Stimulated activated CD8-positive, alpha-beta memory T cell treated with anti-CD3 and anti-CD28 coated beads, Interleukin-15, amount 100 ng/mL, for 4 hours (primary cell): ENCODE results near the gene MAGI2.

Source experiments
- DNase-seq, 2 donors: peaks; one replicate each; pipeline ENCODE4 v3.0.0-alpha.2; 2020; ENCODE audit warnings: low read depth in 2 of 2

The MAGI2 gene

GRCh38 chr7:78234634-78235033, 1218.8 kb downstream of the MAGI2 start:
- no peak for DNase-seq

DNA sequence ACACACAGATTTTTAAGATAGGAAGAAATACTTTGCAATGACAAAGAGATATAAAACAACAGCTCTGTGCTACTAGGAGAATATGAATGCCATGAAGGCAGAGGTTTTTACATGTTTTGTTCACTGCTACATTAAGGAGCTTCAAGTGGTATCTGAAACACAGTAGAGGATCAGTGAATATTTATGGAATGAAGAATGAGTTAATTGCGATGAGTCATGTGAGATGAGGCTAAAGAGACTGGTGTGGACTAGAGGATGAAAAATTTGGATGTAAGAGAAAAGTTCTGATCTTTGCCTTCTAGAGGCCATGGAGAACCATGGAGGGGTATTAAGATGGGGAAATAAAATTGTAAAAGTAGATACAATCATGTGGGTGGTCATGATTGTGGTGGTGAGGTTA, 1220.7 kb downstream of the MAGI2 start:
- no peak for DNase-seq

- DNase-seq, result no peak
Measured at GRCh38 chr7:78226059-78226719, 1227.3 kb downstream of the MAGI2 start.

DNA sequence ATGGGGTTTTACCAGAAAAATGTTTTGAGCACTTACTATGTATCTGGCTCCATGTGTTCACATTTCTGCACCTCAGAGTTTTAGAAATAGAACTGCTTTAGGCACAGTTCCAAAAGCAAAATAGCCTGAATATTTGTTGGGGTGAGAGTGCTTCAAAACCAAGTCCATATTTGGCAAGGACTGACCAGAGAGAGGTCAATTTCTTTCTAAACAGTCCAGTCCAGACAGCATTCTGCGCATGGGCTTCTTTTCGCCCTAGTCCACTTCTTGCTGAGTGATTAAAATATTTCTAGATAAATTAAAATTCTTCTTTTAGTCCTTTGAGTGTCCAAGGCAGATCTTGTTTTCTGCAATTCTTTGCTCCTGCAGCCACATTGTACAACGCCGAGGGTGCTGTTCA, 1227.9 kb downstream of the MAGI2 start:
- no peak for DNase-seq

GRCh38 chr7:78224923-78225322, 1228.5 kb downstream of the MAGI2 start:
- no peak for DNase-seq

DNA sequence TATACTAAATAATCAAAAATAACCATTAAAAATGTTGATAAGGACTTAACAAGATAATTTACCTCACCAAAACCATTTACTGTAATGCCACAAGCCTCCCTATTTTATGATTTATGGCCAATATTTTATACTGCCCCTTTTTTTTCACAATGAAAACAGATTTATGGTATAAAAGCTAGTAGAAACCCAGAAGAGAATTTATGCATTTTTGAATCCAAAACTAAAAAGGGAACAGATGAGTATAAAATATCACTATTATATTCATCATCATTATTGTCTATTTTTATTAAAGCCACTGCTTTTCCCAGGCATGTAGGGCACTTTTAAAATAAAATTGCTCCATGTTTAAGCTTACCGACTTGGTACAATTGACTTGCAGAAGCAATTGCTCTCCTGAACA, 1229.9 kb downstream of the MAGI2 start:
- DNase-seq, result no peak

DNA sequence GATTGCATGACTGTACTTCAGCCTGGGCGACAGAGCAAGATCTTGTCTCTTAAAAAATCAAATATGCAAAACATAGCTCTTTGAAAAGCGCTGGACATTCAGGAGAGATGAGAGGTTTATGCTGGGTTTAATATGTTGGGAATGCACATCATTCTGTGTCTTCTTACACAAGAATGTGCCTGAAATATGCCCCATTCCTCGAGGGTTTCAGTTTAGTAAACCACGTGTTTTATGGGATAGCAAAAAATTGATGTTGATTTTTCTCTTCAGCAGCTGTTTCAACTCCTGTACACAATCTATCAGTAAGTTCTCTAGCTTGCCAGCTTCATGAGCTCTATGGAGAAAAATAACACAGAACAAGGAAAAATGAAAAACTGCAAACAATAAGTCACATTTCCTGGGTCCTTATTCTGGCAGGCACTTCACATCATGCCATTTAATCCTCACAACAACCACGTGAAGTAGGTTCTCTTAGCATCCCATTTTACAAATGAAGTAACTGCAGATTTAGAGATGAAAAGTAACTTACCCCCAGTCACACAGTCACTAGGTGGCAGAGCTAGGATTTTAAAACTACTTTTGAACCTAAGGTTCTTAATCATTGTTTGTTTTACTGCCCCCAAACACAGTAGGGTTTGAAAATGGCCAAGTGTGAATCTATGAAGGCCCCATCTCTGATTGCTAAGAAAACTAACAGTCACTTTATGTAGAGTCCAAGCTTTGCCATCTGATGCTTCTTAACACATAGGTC, 1231.3 kb downstream of the MAGI2 start:
- DNase-seq, result no peak

DNA sequence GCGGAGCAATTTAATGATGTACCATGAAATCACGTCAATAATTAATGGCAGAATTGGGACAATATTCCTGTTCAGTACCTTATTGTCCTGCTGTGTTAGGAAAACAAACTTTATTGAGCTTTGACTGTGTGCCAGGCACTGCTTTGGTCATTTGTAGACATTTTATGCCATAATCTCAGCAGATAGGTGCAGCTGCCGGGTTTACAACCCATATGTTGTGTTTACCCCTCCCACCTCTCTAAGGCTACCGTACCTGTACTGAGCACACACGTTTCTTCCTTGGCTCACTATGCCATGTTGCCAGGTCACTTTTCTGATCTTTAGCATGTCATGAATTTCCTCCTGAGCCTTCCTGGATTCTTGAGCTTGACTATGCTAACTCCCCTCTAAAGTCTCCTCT, 1232.7 kb downstream of the MAGI2 start:
- DNase-seq, result no peak

- no peak for DNase-seq
Measured at GRCh38 chr7:78218876-78219275, 1234.6 kb downstream of the MAGI2 start.

GRCh38 chr7:78218051-78218450, 1235.4 kb downstream of the MAGI2 start:
- DNase-seq, result no peak

GRCh38 chr7:78215199-78215598, 1238.3 kb downstream of the MAGI2 start:
- DNase-seq, result no peak

- DNase-seq, result no peak
Measured at GRCh38 chr7:78213402-78213801, 1240.1 kb downstream of the MAGI2 start.

GRCh38 chr7:78212476-78213060, 1240.9 kb downstream of the MAGI2 start:
- no peak for DNase-seq

DNA sequence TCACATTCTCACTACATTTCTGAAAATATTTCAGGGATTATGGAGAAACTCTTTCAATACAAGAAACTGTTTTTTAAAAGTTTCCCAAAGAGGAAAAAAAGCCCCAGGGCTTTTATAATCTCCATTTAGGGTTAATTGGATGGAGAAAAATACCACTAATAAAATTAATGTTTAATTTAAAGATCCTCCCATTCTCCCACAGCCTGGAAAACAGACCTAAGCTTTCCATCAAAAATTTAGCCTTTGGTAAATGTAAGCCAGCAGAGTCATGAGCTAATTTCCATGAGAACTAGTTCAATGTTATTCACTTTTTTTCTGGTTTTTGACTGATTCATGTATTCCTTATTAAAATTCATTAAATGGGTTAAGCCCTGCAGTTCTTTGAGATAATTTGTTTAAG, 1246.2 kb downstream of the MAGI2 start:
- DNase-seq, result no peak

DNA sequence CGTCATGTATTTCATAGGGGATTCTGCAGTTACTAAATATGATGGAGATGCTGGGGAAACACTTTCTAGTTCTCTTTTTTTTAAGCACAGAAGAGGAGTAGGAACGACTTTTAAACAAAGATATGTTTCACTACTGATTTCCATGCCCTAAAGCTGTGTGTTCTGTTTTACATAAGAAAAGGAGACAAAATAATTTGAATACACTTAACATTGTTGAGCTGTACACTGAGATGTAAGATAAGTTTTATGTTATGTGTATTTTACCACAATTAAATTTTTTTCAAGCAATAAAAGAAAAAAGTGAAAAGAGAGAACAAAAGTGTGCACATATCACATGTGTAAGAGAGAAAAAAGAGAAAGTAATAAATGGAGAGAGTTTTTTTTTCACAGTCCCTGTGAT, 1246.7 kb downstream of the MAGI2 start:
- DNase-seq, result no peak

- no peak for DNase-seq
Measured at GRCh38 chr7:78203042-78203720, 1250.3 kb downstream of the MAGI2 start.

DNA sequence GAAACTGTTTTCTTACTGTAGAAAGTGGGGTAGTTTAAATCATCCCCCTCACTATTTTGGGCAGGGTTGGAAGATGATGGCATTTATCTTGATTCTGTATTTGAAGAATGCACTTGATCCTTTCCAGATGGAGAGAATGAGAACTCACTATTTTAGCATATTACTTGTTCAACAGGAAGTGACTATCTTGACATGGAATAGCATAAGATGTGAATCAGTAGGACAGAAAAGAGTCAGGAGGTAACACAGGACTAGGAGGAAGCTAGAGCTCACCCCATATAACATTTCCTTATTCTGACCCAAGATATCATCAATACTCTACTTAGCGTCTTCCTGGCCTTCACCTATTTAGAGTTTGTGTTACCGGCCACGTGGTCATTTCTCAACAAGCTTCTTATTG, 1254.7 kb downstream of the MAGI2 start:
- no peak for DNase-seq

- no peak for DNase-seq
Measured at GRCh38 chr7:78197447-78197846, 1256.0 kb downstream of the MAGI2 start.

DNA sequence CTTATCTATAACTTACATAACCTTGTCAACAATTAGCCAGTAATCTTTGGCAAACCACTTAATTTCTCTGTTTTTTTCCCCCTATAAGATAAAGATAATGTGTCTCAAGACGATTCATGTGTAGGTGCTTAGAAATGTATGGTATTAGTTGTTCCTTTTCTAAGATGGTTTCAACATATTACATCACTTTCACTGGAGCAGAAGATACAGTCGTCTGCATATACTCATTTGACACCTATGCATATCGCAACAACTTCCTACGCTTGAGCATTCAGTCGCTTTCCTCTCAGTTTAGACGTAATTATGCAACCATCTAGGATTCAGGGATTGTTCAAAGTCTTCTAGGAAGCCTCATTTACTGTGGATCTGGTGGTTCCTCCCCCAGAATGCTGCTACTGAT, 1258.2 kb downstream of the MAGI2 start:
- no peak for DNase-seq

GRCh38 chr7:78194611-78195010, 1258.9 kb downstream of the MAGI2 start:
- no peak for DNase-seq

- no peak for DNase-seq
Measured at GRCh38 chr7:78191475-78192079, 1261.9 kb downstream of the MAGI2 start.

DNA sequence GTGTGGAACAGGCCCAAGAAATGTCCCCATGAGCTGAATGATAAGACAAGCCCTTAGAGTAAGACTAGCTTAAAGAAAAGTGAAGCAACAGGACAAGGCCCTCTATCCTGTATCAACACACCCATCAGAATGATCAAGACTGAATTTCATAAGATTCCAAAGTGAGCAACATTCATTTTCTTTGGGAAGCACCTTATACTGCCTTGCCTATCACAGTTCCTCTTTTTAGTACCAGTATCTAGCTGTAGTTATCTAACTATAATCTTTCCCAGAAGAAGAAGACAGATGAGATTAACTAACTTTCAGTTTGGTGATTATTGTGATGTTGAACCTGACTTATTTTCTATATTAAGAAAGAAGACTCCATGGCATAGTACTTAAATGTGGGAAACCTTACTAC, 1263.7 kb downstream of the MAGI2 start:
- DNase-seq, result no peak
